Endothelial cell of umbilical vein (primary cell): ENCODE measurements around the gene ITGA8. TPM values are rescaled to one million over a fixed set of nuclear protein-coding genes. Genes with fewer than 3 reads are reported as not detected.

Experiments
- BruUV-seq: library from RNA; stranded (reverse); fragments of 400-500 nt; replicated peaks from 2 replicates; lab custom pipeline; 2021; lab: Mats Ljungman, UMichigan
- CTCF ChIA-PET: fragments of 300-600, 350-600 bp; sonication (Branson Sonifier 250); formaldehyde crosslinking; loops from one replicate; lab custom pipeline; 2021; ENCODE audit warnings: antibody characterized with exemption, inconsistent platforms; lab: Charles Lee
- POLR2A ChIA-PET: fragments of 300-600, 350-600 bp; sonication (Branson Sonifier 250); formaldehyde crosslinking; loops from one replicate; lab custom pipeline; 2021; ENCODE audit warnings: antibody characterized with exemption, inconsistent platforms; lab: Charles Lee
- DNase-seq: peaks from one replicate; pipeline ENCODE4 v3.0.0-alpha.2; 2011; ENCODE audit warnings: low read depth, low spot score
- FAIRE-seq: peaks from 2 replicates; lab custom pipeline; 2011; peaks lifted over from hg19 to GRCh38; lab: Jason Lieb, UNC
- H2AFZ ChIP-seq: 2 replicates; pipeline ENCODE4 v1.6.0; 2012; ENCODE audit warnings: low read depth, low read length, control low read depth, inconsistent platforms
- H3K27ac ChIP-seq: 2 replicates; pipeline ENCODE4 v1.5.1; 2011; ENCODE audit warnings: low read depth, mild to moderate bottlenecking, control low read depth, low read length, moderate library complexity; ENCODE audit not compliant: insufficient read depth
- H3K27me3 ChIP-seq, 2 experiments: 2 replicates each; pipeline versions ENCODE4 v1.6.0 to v1.6.1; 2011; ENCODE audit warnings: low read length in 2 of 2, mixed read lengths in 1 of 2; ENCODE audit not compliant: control insufficient read depth in 2 of 2, insufficient read depth in 2 of 2
- H3K36me3 ChIP-seq, 2 experiments: 2 replicates in 1 of 2; 3 replicates in 1 of 2; pipeline ENCODE4 v1.5.1; 2011; ENCODE audit warnings: low read length in 2 of 2, mild to moderate bottlenecking in 1 of 2, moderate library complexity in 1 of 2; ENCODE audit not compliant: control insufficient read depth in 2 of 2, insufficient read depth in 2 of 2; ENCODE audit errors: extremely low read depth in 1 of 2
- H3K4me1 ChIP-seq: 3 replicates; pipeline ENCODE4 v1.5.1; 2011; ENCODE audit warnings: mild to moderate bottlenecking, low read length; ENCODE audit not compliant: control insufficient read depth, insufficient read depth; ENCODE audit errors: extremely low read depth
- H3K4me2 ChIP-seq: 2 replicates; pipeline ENCODE4 v1.6.1; 2011; ENCODE audit warnings: low read length, control low read depth, mixed read lengths; ENCODE audit not compliant: insufficient read depth
- H3K4me3 ChIP-seq, 3 experiments: fragments of 200-600 bp in 1 of 3; sonication (generic), shearing (Covaris generic) in 1 of 3; replicated peaks in 1 of 3; 2 replicates each; pipeline ENCODE4 v1.5.1; 2011 to 2016; ENCODE audit warnings: control low read depth in 3 of 3, low read length in 3 of 3, mild to moderate bottlenecking in 2 of 3, inconsistent platforms in 1 of 3, low read depth in 1 of 3, moderate library complexity in 1 of 3; ENCODE audit not compliant: insufficient read depth in 1 of 3
- H3K79me2 ChIP-seq: 2 replicates; pipeline ENCODE4 v1.6.0; 2012; ENCODE audit warnings: low read length, inconsistent platforms; ENCODE audit not compliant: control insufficient read depth, insufficient read depth
- H3K9ac ChIP-seq: replicated peaks from 2 replicates; pipeline ENCODE3; 2011; ENCODE audit warnings: low read length, control low read depth; ENCODE audit not compliant: insufficient read depth; ENCODE audit errors: extremely low read depth
- H3K9me1 ChIP-seq: replicated peaks from 3 replicates; pipeline ENCODE4 v1.6.0; 2011; ENCODE audit warnings: mild to moderate bottlenecking, low read length; ENCODE audit not compliant: control insufficient read depth, insufficient read depth; ENCODE audit errors: extremely low read depth
- H3K9me3 ChIP-seq: replicated peaks from 2 replicates; pipeline ENCODE4 v1.5.1; 2012; ENCODE audit warnings: low read length, inconsistent platforms; ENCODE audit not compliant: control insufficient read depth, insufficient read depth
- H4K20me1 ChIP-seq: replicated peaks from 2 replicates; pipeline ENCODE3; 2011; ENCODE audit warnings: mild to moderate bottlenecking, low read length; ENCODE audit not compliant: control insufficient read depth, insufficient read depth; ENCODE audit errors: extremely low read depth
- EZH2 ChIP-seq: IDR thresholded peaks from 2 replicates; pipeline ENCODE4 v1.6.1; 2012; ENCODE audit warnings: borderline replicate concordance, low read depth, mild to moderate bottlenecking, moderate library complexity, low read length, inconsistent platforms; ENCODE audit not compliant: severe bottlenecking
- FOS ChIP-seq: IDR thresholded peaks from 2 replicates; pipeline ENCODE4 v1.6.1; 2011; ENCODE audit warnings: mild to moderate bottlenecking, low read length, moderate library complexity, borderline replicate concordance; ENCODE audit not compliant: insufficient read depth
- GATA2 ChIP-seq: IDR thresholded peaks from 2 replicates; pipeline ENCODE4 v1.7.0; 2011; ENCODE audit warnings: low read depth, mild to moderate bottlenecking, moderate library complexity, mixed read lengths, low read length; ENCODE audit not compliant: insufficient read length, insufficient read depth
- JUN ChIP-seq: IDR thresholded peaks from 2 replicates; pipeline ENCODE4 v1.6.1; 2011; ENCODE audit warnings: borderline replicate concordance, low read depth; ENCODE audit not compliant: insufficient read length, insufficient read depth
- MYC ChIP-seq: IDR thresholded peaks from one replicate; pipeline ENCODE4 v1.6.1; 2011; ENCODE audit warnings: mild to moderate bottlenecking, low read depth, low read length
- POLR2A ChIP-seq: IDR thresholded peaks from 2 replicates; pipeline ENCODE4 v1.6.1; 2012; ENCODE audit warnings: low read depth, mild to moderate bottlenecking, control low read depth, low read length
- POLR2AphosphoS5 ChIP-seq: IDR thresholded peaks from 2 replicates; pipeline ENCODE4 v1.6.1; 2012; ENCODE audit warnings: low read depth, mild to moderate bottlenecking, control low read depth, low read length, moderate library complexity; ENCODE audit not compliant: insufficient read depth
- dilution Hi-C: fragments of 300-500 bp; cut with MboI; formaldehyde crosslinking; loops from one replicate; pipeline ENCODE4 v1.15.0; 2019; ENCODE audit warnings: low sequenced_read_pairs; ENCODE audit not compliant: extremely low pct_ligation_motif_present
- intact Hi-C: fragments of 100-400 bp; cut with micrococcal nuclease; formaldehyde crosslinking; loops from one replicate; pipeline ENCODE4 v1.10.0; 2022
- polyA plus RNA-seq, 4 experiments: library from polyadenylated mRNA; depleted of rRNA in 3 of 4; stranded (reverse) in 3 of 4; unstranded in 1 of 4; fragments of >200 nt; gene quantifications; 2 replicates each; pipeline versions ENCODE4 v1.2.1 to v1.2.3, GENCODE V29; 2011 to 2012; ENCODE audit warnings: missing spikeins in 1 of 4
- total RNA-seq: library from RNA; stranded (reverse); gene quantifications from 2 replicates; pipeline ENCODE4 v1.2.3, GENCODE V29; 2021
- TF ChIP-seq, protein P1 (sequence below): IDR thresholded peaks from 2 replicates; pipeline ENCODE4 v1.6.1; 2011; ENCODE audit not compliant: insufficient read depth, insufficient read length
- TF ChIP-seq, protein P2 (sequence below), 2 donors: IDR thresholded peaks; 1 replicate in 1 of 2; 2 replicates in 1 of 2; pipeline ENCODE4 v1.5.1; 2011; ENCODE audit warnings: low read length in 2 of 2, mild to moderate bottlenecking in 2 of 2, moderate library complexity in 2 of 2, control low read depth in 1 of 2, inconsistent platforms in 1 of 2, low read depth in 1 of 2; ENCODE audit not compliant: insufficient read depth in 1 of 2; ENCODE audit errors: extremely low read depth in 1 of 2

ITGA8 gene
- total and polyA plus RNA-seq, 2 donors (not counting 3 experiments of a cell fraction or from before 2014, with no cell fraction given), result 0.04 to 0.40 TPM

DNA sequence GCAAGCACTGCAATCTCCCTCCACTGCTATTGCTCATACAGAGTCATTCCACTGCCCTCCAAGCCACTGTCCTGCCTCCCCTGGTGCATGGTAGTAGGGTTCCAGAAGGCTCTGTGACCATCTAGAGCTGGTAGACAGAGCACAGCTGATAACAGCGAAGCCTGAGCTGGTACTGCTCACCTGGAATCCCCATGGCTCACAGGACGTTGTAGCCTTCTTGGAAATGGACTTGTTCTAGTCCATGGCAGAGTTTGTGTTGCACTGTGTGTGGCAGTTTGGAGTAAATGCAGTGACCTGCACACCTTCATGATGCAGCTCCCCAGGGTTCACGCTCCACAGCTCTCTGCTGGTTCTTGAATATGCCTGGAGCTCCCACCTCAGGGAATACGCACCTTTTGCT is 67.0 kb downstream of the ITGA8 start:
- Histone ChIP-seq H3K9me3 (no peaks in the 10 kb centered on the region), H3K36me3 (no peaks in the 10 kb centered on the region), H3K9me1 (no peaks in the 10 kb centered on the region), H3K4me3 (no peak overlapping the region), H3K4me1 (no peaks in the 10 kb centered on the region), H3K9ac (no peak overlapping the region), H4K20me1 (no peaks in the 10 kb centered on the region), H3K79me2 (no peaks in the 10 kb centered on the region), H3K27me3 (no peaks in the 10 kb centered on the region), H3K27ac (no peak overlapping the region), H2AFZ (no peak overlapping the region), H3K4me2 (no peak overlapping the region)
- FAIRE-seq (no peak), DNase-seq (no peak)
- CTCF ChIA-PET, result interaction anchor here (4.3 kb wide), 1 partner anchor 67 kb away, joined by 18 read pairs; the partner anchor contains the start of gene ITGA8
- POLR2A ChIA-PET, result no interaction called here
- intact Hi-C loops (no loop called here), dilution Hi-C loops (no loop called here)
- no peak for TF ChIP-seq JUN
- TF ChIP-seq MYC, result no peak
- TF ChIP-seq, protein P1, sequence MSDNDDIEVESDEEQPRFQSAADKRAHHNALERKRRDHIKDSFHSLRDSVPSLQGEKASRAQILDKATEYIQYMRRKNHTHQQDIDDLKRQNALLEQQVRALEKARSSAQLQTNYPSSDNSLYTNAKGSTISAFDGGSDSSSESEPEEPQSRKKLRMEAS, result no peak
- TF ChIP-seq GATA2, result no peak
- no peak for TF ChIP-seq POLR2AphosphoS5
- TF ChIP-seq, protein P2, sequence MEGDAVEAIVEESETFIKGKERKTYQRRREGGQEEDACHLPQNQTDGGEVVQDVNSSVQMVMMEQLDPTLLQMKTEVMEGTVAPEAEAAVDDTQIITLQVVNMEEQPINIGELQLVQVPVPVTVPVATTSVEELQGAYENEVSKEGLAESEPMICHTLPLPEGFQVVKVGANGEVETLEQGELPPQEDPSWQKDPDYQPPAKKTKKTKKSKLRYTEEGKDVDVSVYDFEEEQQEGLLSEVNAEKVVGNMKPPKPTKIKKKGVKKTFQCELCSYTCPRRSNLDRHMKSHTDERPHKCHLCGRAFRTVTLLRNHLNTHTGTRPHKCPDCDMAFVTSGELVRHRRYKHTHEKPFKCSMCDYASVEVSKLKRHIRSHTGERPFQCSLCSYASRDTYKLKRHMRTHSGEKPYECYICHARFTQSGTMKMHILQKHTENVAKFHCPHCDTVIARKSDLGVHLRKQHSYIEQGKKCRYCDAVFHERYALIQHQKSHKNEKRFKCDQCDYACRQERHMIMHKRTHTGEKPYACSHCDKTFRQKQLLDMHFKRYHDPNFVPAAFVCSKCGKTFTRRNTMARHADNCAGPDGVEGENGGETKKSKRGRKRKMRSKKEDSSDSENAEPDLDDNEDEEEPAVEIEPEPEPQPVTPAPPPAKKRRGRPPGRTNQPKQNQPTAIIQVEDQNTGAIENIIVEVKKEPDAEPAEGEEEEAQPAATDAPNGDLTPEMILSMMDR (IDR thresholded peaks at IDR 0.05; ENCODE audit: extremely low read depth in 1 of 2, insufficient read depth in 1 of 2, low read depth in 1 of 2, low read length in 2 of 2), result no peak
- no peak for TF ChIP-seq POLR2A
- TF ChIP-seq EZH2, result no peak
- TF ChIP-seq FOS, result no peak
- BruUV-seq, result no TSS peak
